Measurements from ENCODE around the gene CRYZ.
"Not testable (repeated sequence)": the region's sequence is repeated elsewhere in the genome, so short reads cannot be mapped to it uniquely, and the experiment has no call there.

Gene CRYZ

GRCh38 chr1:74686928-74687327 is 45.9 kb downstream of the CRYZ start:
- DNase-seq: no peak

GRCh38 chr1:74684301-74684700 is 48.5 kb downstream of the CRYZ start:
- no peak for DNase-seq

- DNase-seq: no peak
Observed at GRCh38 chr1:74683656-74684055, 49.2 kb downstream of the CRYZ start.

GRCh38 chr1:74681851-74682250 is 51.0 kb downstream of the CRYZ start:
- no peak for DNase-seq

GRCh38 chr1:74681449-74681848 is 51.4 kb downstream of the CRYZ start:
- no peak for DNase-seq

- DNase-seq: no peak
Observed at GRCh38 chr1:74681001-74681400, 51.8 kb downstream of the CRYZ start.

- no peak for DNase-seq
Observed at GRCh38 chr1:74679811-74680210, 53.0 kb downstream of the CRYZ start.

GRCh38 chr1:74677926-74678325 is 54.9 kb downstream of the CRYZ start:
- no peak for DNase-seq

- no peak for DNase-seq
Observed at GRCh38 chr1:74674278-74675048, 58.4 kb downstream of the CRYZ start.

GRCh38 chr1:74673351-74674111 is 59.3 kb downstream of the CRYZ start, which contains the start of gene ERICH3:
Gene ERICH3, minus strand, starts transcription at chr1:74673792. Its CDS starts 273 bp downstream, at chr1:74673519.
- peak; percentile 67 for DNase-seq

- DNase-seq: not testable (repeated sequence)
Observed at GRCh38 chr1:74670866-74671265, 62.0 kb downstream of the CRYZ start.
